Astrocyte (in vitro differentiated cells and primary cell): ENCODE results near the gene XBP1. TPM values are rescaled to one million over a fixed set of nuclear protein-coding genes. Genes with fewer than 3 reads are reported as not detected.
A peak's percentile ranks its signal among the peaks of the same experiment; 100 is the strongest.

Experiments used
- DNase-seq: peaks from one replicate; pipeline ENCODE4 v3.0.0-alpha.2; 2010; ENCODE audit warnings: low read depth
- FAIRE-seq: peaks from 2 replicates; lab custom pipeline; 2011; peaks lifted over from hg19 to GRCh38; lab: Jason Lieb, UNC
- H2AFZ ChIP-seq: 2 replicates; pipeline ENCODE4 v1.6.0; 2012; ENCODE audit warnings: low read depth, low read length, inconsistent platforms
- H3K27ac ChIP-seq: 2 replicates; pipeline ENCODE4 v1.5.1; 2011; ENCODE audit warnings: low read depth, low read length, inconsistent platforms
- H3K27me3 ChIP-seq: 2 replicates; pipeline ENCODE4 v1.6.0; 2011; ENCODE audit warnings: low read length, inconsistent platforms; ENCODE audit not compliant: insufficient read depth
- H3K36me3 ChIP-seq: 2 replicates; pipeline ENCODE4 v1.5.1; 2011; ENCODE audit warnings: low read length, inconsistent platforms; ENCODE audit not compliant: insufficient read depth
- H3K4me1 ChIP-seq: 2 replicates; pipeline ENCODE4 v1.5.1; 2011; ENCODE audit warnings: low read length, inconsistent platforms; ENCODE audit not compliant: insufficient read depth
- H3K4me2 ChIP-seq: 2 replicates; pipeline ENCODE4 v1.6.0; 2012; ENCODE audit warnings: low read length, inconsistent platforms
- H3K4me3 ChIP-seq: 2 replicates; pipeline ENCODE4 v1.5.1; 2011; ENCODE audit warnings: low read depth, mild to moderate bottlenecking, low read length, inconsistent platforms; ENCODE audit not compliant: insufficient read depth
- H3K79me2 ChIP-seq: 2 replicates; pipeline ENCODE4 v1.6.0; 2012; ENCODE audit warnings: mild to moderate bottlenecking, low read length, inconsistent platforms; ENCODE audit not compliant: insufficient read depth
- H3K9ac ChIP-seq: 2 replicates; pipeline ENCODE4 v1.6.0; 2012; ENCODE audit warnings: mild to moderate bottlenecking, low read length, inconsistent platforms
- H3K9me3 ChIP-seq: 2 replicates; pipeline ENCODE4 v1.5.1; 2012; ENCODE audit warnings: low read depth, mild to moderate bottlenecking, low read length, inconsistent platforms; ENCODE audit not compliant: insufficient read depth
- H4K20me1 ChIP-seq: 2 replicates; pipeline ENCODE4 v1.6.0; 2012; ENCODE audit warnings: low read length, inconsistent platforms; ENCODE audit not compliant: insufficient read depth
- H3K27ac Mint-ChIP-seq: one replicate; pipeline ENCODE4 v1.8.0; 2021; ENCODE audit warnings: mild to moderate bottlenecking, mixed read lengths; ENCODE audit not compliant: unreplicated experiment
- H3K27me3 Mint-ChIP-seq: one replicate; pipeline ENCODE4 v1.8.0; 2021; ENCODE audit warnings: low read depth, mixed read lengths; ENCODE audit not compliant: unreplicated experiment
- H3K36me3 Mint-ChIP-seq: one replicate; pipeline ENCODE4 v1.8.0; 2021; ENCODE audit warnings: low read depth, mixed read lengths; ENCODE audit not compliant: unreplicated experiment
- H3K4me1 Mint-ChIP-seq: one replicate; pipeline ENCODE4 v1.8.0; 2021; ENCODE audit warnings: low read depth, mixed read lengths; ENCODE audit not compliant: unreplicated experiment
- H3K4me3 Mint-ChIP-seq: one replicate; pipeline ENCODE4 v1.8.0; 2021; ENCODE audit warnings: mild to moderate bottlenecking, moderate library complexity, mixed read lengths; ENCODE audit not compliant: unreplicated experiment
- H3K9me3 Mint-ChIP-seq: one replicate; pipeline ENCODE4 v1.8.0; 2021; ENCODE audit warnings: mild to moderate bottlenecking, mixed read lengths; ENCODE audit not compliant: unreplicated experiment
- EZH2 ChIP-seq: IDR thresholded peaks from 2 replicates; pipeline ENCODE4 v1.6.1; 2012; ENCODE audit warnings: mild to moderate bottlenecking, low read length, inconsistent platforms; ENCODE audit not compliant: insufficient read depth
- total RNA-seq: library from RNA; stranded (reverse); gene quantifications from 2 replicates; pipeline ENCODE4 v1.2.1, GENCODE V29; 2021
- TF ChIP-seq, protein P1 (sequence below): IDR thresholded peaks from 2 replicates; pipeline ENCODE4 v1.5.1; 2011; ENCODE audit warnings: low read depth, mild to moderate bottlenecking, inconsistent platforms, low read length, moderate library complexity; ENCODE audit not compliant: insufficient read depth

XBP1 gene
- total RNA-seq, 1 donor from 2014 or later: 142 TPM

DNA sequence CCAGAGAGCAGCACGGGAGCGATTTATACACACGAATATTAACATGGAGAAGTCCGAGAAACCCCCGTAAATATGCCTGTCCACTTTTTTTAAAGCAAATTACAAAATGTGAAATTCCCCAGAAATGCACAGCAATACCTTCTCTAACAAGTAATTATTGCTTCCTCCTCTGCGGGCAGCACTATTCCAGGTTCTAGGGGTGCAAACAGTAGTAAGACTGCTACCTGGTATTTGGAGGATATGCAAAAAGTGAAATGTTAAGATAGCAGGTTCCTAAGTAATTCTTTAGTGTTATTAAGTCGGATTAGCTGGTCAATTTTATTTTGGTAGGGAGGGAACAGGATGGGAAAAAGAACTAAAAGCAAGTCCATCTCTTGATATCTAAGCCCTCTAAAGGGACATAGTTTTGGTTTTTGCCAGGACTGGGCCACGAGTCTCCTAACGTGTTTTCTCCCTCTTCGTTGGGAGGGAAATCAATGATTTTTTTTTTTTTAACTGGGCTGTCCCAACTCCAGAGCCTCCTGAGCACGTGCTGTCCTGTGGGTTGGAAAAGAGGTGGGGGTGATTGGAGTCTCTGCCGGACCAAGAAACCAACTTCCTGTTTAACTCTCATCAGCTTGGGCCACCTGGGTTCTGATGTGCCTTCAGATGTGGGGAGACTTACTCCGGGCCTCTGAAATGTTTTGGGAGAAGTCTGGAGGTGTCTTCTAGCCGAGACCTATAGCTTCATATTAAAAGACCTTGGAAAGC, 1.7 kb upstream of the XBP1 start:
- peak overlapping the region; percentile 86 for H3K4me2 ChIP-seq
- no peak for DNase-seq
- Mint-ChIP-seq H3K9me3 (peaks cover 2% of the 10 kb centered on the region), H3K36me3 (peaks cover 2% of the 10 kb centered on the region), H3K4me1 (peaks cover 7% of the 10 kb centered on the region), H3K27me3 (no peaks in the 10 kb centered on the region), H3K27ac (peak overlapping the region; percentile 53), H3K4me3 (peak overlapping the region; percentile 67)
- no peak overlapping the region for H3K9ac ChIP-seq
- no peaks in the 10 kb centered on the region for H3K27me3 ChIP-seq
- FAIRE-seq: no peak
- peak overlapping the region; percentile 28 for H3K4me3 ChIP-seq
- H3K27ac ChIP-seq: no peak overlapping the region
- H3K79me2 ChIP-seq: peaks cover 51% of the 10 kb centered on the region
- peaks cover 20% of the 10 kb centered on the region for H4K20me1 ChIP-seq
- H3K36me3 ChIP-seq: peaks cover 14% of the 10 kb centered on the region
- H3K9me3 ChIP-seq: no peaks in the 10 kb centered on the region
- TF ChIP-seq, protein P1, sequence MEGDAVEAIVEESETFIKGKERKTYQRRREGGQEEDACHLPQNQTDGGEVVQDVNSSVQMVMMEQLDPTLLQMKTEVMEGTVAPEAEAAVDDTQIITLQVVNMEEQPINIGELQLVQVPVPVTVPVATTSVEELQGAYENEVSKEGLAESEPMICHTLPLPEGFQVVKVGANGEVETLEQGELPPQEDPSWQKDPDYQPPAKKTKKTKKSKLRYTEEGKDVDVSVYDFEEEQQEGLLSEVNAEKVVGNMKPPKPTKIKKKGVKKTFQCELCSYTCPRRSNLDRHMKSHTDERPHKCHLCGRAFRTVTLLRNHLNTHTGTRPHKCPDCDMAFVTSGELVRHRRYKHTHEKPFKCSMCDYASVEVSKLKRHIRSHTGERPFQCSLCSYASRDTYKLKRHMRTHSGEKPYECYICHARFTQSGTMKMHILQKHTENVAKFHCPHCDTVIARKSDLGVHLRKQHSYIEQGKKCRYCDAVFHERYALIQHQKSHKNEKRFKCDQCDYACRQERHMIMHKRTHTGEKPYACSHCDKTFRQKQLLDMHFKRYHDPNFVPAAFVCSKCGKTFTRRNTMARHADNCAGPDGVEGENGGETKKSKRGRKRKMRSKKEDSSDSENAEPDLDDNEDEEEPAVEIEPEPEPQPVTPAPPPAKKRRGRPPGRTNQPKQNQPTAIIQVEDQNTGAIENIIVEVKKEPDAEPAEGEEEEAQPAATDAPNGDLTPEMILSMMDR: no peak
- TF ChIP-seq EZH2: no peak
- peaks cover 13% of the 10 kb centered on the region for H3K4me1 ChIP-seq
- no peak overlapping the region for H2AFZ ChIP-seq

DNA sequence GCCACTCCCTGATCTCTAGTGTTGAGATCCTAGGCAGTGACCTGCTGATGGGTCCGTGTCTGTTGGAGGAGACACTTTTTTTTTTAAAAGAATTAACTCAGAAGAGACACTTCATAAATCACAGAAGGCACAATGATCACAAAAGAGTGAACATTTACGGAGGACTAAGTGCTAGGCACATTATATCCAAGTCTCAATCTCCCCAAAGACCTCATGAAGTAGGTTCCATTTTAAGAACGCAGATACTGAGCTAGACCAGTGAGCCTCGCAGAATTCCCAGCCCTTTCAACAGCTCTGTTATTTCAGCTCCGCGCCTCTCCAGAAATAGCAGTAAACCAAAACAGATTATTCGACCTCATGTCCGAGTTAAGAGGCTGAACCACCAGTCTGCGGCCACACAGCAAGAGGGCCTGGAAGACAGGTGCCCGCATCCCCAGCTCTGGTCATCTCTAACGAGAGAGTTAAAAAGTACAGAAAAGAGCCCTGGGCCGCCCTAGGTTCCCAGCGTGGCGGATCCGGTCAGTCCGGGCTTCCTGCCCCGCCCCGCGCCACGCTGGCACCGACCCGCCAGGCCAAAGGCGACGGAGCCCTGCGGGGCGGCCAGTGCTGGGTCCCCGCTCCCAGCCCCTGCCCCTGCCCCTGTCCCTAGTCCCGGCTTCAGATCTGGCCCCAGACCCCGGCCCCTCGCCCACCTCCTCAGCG, 612 bp downstream of the XBP1 start:
- DNase-seq (peak; percentile 25), FAIRE-seq (no peak)
- TF ChIP-seq, protein P1: no peak
- no peak for TF ChIP-seq EZH2
- H3K9me3 Mint-ChIP-seq: peaks cover 2% of the 10 kb centered on the region
- no peaks in the 10 kb centered on the region for H3K9me3 ChIP-seq
- H3K4me2 ChIP-seq: peak overlapping the region; percentile 86
- peaks cover 42% of the 10 kb centered on the region for H4K20me1 ChIP-seq
- H3K36me3 ChIP-seq: peaks cover 37% of the 10 kb centered on the region
- H3K27me3 ChIP-seq: no peaks in the 10 kb centered on the region
- H3K27ac ChIP-seq: peak overlapping the region; percentile 99
- H3K4me1 Mint-ChIP-seq: peaks cover 24% of the 10 kb centered on the region
- peak overlapping the region; percentile 93 for H3K4me3 ChIP-seq
- peak overlapping the region; percentile 99 for H3K27ac Mint-ChIP-seq
- H2AFZ ChIP-seq: no peak overlapping the region
- H3K36me3 Mint-ChIP-seq: peaks cover 20% of the 10 kb centered on the region
- H3K4me1 ChIP-seq: peaks cover 18% of the 10 kb centered on the region
- H3K9ac ChIP-seq: peak overlapping the region; percentile 100
- H3K27me3 Mint-ChIP-seq: no peaks in the 10 kb centered on the region
- H3K79me2 ChIP-seq: peaks cover 73% of the 10 kb centered on the region
- H3K4me3 Mint-ChIP-seq: peak overlapping the region; percentile 93
